SK-MEL-5 (cell line): ENCODE data around the gene LRRC75A. TPM values are rescaled to one million over a fixed set of nuclear protein-coding genes. Genes with fewer than 3 reads are reported as not detected.
"Not testable (repeated sequence)": the region's sequence is repeated elsewhere in the genome, so short reads cannot be mapped to it uniquely, and the experiment has no call there.

Experiments
- DNase-seq: peaks from one replicate; pipeline ENCODE4 v3.0.0-alpha.2; 2016; ENCODE audit warnings: low read depth, low spot score
- in situ Hi-C: cut with HindIII; loops from 2 replicates; pipeline ENCODE4 v1.10.0; 2016; ENCODE audit warnings: low sequenced_read_pairs, high pct_unique_total_duplicates, low pct_unique_long_range_greater_than_20kb
- total RNA-seq: library from RNA; depleted of rRNA; stranded (reverse); fragments of >200 nt; shearing (Covaris generic); gene quantifications from 2 replicates; pipeline ENCODE4 v1.2.3, GENCODE V29; 2014

The LRRC75A gene
- total RNA-seq, 1 experiment from 2014 or later, result 5.3 TPM

DNA sequence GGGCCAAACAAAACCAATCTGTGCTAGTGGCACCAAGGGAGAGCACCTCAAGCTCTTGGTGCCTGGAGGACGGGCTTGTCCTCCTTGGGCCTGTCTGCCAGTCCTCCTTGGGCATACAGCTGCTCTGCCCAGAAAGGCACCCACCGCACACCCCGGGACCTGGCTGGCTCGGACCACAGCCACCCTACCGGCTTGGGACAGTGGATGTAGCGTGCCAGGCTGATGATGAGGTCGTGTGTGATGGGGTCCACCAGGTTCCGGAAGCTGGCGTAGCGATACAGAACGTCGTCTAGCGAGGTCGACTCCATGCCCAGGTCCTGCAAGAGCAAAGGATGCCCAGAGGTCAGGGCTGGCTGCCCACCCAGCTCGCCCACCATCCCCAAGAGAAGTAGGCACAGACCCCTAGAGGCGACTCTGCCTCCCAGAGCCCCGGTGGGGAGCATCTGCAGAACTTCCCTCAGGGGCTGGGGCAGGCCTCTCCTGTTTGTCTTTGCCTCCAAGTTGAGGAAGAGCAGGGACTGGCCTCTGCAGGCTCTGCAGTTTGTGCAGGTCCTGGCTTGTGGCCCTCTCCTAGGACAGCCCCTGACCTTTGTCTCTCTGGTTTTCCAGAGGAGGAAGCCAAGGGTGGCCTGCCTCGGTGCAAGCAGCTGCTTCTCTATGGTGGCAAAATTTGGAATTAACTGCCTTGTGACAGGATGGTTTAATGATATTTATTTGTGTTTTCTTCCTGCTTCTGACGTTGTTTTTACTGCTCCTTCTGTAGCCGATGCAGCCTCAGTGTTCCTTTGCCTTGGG is 29.7 kb downstream of the LRRC75A start:
- in situ Hi-C loops, result no loop called here

DNA sequence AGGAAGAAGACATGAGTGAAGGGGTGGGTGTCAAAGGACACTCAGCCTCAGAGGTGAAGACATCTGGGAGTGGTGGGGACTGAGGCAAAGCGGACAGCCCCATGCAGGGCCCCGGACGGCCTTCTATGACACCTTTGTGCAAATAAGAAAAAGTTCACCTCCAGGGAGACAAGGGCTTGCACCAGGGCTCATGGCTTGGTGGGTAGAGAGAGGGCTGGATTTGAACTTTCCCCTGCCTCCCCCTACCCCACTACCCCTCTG is 30.5 kb downstream of the LRRC75A start:
- in situ Hi-C loops, result no loop called here
- no peak for DNase-seq

More for the DNA sequence above, 29.7 kb downstream of the LRRC75A start:
- no peak for DNase-seq

DNA sequence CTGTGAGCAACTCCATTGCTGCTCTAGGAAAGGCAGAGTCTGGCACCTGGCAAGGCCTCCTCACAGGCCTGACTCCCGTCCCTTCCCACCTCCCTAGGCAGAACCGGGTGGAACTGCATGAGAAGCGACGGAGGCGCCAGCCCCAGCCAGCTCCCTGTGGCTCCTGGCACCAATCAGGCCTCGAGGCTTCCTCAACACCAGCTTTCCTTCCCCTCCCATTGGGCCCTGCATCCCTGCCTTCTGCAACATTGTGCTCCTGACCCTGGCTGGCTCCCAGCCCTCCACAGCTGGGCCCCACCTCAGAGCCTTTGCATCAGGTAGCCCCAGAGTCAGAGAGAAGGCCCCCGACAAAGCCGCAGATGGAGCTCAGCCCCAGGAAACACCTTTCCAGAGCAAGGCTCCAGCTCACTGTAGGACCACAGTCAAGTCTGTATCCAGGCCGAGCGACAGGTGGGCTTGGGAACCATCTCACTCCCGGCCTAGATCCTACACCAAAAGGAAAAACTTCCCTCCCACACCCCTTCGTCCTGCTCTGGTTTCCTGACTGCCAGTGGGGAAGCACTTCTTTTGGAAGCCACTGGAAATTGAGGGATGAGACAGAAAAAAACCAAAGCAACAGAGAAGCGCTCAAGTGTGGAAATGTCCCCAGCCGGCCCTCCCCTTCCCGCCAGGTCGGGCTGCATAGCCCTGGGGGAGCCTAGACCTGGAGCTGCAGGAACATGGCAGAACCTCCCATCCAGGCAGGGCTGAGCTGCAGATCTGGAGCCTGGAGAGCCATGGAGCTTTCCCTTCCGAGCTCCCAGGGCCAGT is 31.0 kb downstream of the LRRC75A start:
- DNase-seq, result no peak
- in situ Hi-C loops, result no loop called here

DNA sequence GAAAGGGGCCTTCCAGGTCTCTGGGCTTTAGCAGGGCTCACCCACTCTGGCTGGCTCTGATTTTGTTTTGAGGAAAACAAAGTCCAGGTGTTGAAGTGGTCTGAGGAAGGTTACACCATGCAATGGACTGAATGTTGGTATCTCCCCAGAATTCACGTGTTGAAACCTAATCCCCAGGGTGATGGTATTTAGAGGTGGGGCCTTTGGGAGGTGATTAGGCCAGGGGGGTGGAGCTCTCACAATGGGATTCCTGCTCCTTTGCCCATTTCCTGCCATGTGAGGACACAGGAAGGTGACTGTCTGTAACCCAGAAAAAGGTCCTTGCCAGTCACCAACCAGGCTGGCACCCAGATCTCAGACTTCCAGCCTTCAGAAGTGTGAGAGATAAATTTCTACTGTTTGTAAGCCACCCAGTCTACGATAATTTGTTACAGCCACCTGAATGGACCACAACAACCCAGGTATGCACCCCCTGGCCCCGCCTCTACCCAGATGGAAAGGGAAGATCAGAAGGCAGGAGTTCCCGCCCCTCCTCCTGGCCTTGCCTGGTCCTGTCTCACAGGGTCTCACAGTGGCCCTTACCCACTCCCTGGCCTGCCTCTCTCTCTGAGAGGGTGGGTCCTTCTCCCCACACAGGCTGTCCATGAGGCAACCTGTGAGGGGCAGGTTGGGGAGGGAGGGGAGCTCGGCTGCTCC is 32.0 kb downstream of the LRRC75A start:
- no peak for DNase-seq
- in situ Hi-C loops, result no loop called here

DNA sequence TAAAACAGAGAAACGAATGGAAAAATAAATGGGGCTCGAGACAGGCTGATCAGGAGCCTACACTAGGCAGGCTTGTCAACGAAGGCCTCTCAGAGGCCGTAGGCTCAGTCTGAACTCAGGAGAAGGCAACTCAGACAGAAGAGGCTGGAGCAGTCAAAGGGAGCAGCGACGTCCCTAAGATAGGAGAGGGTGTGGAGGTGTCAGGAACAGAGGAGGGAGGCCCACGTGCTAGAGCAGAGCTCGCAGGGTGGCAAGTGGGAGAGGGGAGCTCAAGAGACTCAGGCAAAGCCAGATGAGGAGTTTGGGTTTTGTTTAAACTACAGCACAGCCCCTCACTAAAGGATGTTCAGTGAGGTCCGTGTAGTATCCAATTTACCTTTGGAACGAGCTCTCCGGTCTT is 32.7 kb downstream of the LRRC75A start:
- in situ Hi-C loops, result no loop called here
- DNase-seq, result no peak

DNA sequence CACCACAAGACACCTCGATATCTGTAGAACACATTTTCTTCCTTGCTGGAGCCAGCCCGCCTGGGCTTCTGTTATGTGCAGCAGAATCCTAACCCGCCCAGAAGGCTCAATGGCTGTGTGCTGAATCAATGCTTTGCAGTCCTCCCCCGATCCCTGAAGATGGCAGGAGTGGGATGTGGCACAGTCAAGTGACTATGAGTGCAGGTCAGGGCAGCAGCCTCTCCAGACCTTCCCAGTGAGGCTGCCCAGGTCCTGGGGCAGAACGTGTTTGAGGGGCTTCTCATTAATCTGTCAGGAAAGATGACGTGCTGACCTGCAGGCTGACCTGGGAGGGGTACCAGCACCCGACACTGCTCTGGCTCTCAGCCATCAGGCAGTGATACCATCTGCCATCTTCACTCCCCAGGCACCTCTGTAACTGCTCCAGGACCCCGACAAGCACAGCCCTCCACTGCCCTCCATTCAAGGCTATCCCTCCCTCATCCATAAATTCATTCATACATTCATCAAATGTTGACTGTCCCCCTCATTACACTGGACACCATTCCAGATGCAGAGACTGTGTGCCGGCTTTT is 35.2 kb downstream of the LRRC75A start:
- in situ Hi-C loops, result no loop called here
- peak; percentile 54 for DNase-seq

DNA sequence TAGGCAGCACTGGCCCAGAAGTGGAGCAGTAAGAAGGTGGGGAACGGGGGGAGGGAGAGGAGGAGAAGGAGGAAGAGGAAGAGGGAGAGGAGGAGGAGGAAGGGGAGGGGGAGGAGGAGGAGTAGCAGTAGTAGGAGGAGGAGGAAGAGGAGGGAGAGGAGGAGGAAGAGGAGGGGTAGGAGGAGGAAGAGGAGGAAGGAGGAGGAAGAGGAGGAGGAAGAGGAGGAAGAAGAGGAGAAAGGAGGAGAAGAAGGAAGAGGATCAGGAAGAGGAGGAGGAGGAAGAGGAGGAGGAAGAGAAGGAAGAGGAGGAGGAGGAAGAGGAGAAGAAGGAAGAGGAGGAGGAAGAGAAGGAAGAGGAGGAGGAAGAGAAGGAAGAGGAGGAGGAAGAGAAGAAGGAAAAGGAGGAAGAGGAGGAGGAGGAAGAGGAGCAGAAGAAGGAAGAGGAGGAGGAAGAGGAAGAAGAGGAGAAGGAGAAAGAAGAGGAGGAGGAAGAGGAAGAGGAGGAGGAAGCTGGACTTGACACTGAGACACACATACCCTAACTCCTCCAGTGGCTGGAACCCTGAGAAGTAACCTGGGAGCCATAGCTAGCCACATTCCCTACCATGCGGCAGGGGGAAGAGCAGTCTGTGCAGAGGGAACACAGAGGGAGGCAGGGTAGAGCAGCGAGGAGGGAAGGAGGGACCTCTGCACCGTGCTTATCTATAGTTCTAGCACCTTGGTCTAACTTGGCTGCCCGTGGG is 35.8 kb downstream of the LRRC75A start:
- in situ Hi-C loops, result no loop called here
- no peak for DNase-seq

DNA sequence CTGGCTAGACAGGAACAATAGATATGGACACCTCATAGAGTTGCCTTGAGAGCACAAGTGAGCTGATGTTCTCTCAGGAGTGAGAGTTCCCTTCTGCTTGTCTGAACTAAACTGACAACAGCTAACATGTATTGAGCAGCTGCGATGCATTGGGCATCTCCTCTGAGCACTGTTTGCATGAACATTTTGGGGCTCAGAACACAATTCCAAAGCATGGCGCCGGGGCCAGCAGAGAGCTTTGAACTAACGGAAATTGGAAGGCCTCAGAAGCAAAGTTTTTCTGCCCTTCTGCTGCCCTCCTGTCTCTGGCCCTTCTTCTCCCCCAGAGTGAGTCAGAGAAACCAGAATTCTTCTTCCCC is 38.5 kb downstream of the LRRC75A start:
- DNase-seq, result no peak
- in situ Hi-C loops, result no loop called here

DNA sequence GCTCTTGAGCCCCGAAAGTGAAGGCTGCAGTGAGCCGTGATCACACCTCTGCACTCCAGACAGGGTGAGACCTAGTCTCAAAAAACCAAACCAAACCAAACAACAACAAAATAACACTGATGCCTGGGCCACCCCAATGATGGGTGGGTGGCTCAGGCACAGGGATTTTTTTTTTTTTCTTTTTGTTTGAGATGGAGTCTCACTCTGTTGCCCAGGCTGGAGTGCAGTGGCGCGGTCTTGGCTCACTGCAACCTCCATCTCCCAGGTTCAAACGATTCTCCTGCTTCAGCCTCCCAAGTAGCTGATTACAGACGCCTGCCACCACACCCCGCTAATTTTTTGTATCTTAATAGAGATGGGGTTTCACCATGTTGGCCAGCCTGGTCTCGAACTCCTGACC is 39.7 kb downstream of the LRRC75A start:
- DNase-seq, in situ Hi-C loops: not testable (repeated sequence)

DNA sequence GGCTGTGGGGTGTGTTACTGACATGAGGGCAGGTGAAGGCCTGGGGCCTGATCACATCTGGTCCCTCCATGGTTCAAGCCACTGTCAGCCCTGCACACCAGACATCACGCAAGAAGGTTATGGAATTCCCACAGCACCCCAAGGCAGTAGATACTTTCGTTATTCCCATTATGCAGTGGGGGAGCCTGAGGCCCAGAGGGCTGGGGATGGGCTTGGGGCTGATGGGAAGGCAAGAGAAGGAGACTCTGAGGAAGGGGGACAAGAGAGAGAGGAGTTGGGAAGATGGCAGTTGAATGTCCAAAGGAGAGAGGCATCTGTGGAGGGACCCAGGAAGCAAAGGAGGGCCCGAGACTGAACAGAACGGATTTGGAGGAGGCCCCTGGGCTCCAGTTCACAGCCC is 42.0 kb downstream of the LRRC75A start:
- in situ Hi-C loops, result no loop called here

DNA sequence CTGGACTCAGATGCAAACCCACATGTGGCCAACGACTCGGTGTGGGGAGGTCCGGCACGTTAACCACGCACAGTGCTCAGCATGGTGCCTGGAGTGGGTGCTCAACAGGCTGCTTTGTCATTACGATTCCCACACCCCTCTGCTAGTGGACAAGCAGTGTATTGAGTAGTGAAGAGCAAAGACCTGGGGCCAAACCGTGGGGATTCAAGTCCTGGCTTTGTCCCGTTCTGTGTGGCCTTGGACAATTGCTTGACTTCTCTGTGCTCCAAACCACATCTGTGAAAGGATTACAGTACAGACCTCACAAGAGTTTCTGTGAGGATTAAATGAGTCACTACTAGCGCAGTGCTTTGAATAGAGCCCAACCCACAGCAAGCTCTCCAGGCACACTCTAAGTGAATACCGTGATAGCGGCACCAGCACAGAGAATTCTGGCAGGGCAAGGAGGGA is 42.8 kb downstream of the LRRC75A start:
- DNase-seq, result peak; percentile 94
- in situ Hi-C loops, result no loop called here

More for the DNA sequence above, 42.0 kb downstream of the LRRC75A start:
- no peak for DNase-seq

DNA sequence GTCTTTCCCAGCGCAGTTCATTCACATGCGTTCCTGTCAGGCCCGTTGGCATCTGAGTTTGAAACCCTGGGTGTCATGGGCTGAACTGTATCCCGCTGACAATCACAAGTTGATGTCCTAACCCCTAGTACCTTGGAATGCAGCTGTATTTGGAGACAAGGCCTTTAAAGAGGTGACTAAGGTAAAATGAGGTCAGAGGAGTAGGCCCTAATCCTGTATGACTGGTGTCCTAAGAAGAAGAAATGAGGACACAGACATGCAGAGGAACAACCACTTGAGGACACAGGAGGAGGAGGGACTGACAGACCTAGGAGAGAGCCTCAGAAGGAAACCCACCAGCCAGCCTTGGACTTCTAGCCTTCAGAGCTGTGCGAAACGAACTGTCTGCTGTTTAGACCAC is 43.5 kb downstream of the LRRC75A start:
- no peak for DNase-seq
- in situ Hi-C loops, result no loop called here

DNA sequence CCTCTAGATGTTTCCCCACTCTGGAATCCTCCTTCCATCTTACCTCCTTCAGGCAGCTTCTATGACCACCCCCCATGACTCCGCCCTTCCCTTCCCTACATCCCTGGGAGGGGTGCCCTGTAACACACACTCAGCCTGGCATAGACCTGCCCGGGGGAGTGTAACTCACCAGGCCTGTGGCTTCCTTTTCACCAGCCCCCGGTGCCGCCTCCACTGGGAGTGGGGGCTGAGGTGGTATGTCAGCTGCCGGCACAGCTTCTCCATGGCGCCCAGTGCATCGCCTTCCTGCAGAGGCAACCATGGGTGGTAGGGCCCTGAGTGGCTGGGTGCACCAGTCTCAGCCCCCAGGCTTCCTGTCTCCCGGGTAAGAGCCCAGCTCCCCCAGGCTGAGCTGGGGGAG is 44.3 kb downstream of the LRRC75A start:
- DNase-seq, result no peak
- in situ Hi-C loops, result no loop called here

DNA sequence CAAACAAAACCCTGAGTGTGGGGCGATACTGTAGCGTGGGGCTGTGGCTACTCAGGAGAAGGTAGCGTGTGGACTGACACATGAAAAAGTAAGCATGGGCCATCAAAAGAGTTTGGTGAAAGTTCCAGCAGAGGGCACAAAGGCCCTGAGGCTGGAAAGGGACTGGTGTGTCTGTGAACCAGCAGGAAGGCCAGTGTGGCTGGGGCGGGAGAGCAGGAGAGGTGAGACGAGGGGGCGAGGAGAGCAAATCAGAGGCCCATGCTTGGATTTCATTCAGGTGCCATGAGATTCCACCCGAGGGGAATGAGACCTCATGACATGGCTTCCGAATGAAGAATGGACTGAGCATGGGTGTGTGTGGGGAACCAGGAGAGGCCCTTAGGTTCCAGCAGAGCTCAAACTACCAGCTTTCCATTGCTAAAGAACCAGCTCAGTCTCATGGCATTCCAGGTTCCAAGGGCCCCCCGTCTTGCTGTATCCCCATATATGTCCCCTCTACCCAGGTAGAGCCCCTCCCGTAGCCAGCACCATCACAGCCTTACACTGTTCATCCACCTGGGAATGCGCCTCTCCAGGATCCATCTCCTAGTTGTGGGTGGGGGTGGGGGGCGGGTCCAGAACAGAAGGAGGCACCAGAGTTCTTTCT is 45.5 kb downstream of the LRRC75A start:
- in situ Hi-C loops, result no loop called here
- peak; percentile 49 for DNase-seq

DNA sequence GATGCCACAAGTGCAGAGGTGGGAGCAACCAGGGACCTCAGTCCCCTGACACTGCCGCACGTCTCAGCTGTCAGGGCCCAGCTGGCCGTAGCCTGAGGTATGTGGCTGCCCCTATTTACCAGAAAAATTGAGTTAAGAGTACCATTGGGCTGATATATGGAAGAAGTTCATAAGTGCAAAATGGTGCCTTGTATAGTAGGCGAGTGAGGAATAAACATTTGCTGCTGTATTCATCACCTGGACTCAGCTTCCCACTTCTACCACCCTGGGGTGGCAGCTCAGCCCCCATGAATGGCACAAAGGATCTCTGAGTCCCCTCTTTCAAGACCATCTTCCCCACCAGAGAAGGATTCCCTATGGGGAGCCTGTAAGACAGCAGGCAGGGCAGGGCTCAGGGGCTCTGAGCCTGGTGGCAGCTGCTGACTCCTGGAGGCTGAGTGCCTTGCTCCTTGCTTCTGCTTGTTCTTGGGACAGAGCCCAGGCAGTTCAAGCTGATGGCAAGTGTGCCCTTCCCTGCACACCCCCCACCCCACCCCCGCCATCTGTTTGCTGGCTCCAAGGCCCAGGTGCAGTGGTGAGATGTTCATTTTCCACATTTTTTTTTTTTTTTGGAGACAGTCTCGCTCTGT is 47.6 kb downstream of the LRRC75A start:
- in situ Hi-C loops, result no loop called here
- DNase-seq, result peak; percentile 32

DNA sequence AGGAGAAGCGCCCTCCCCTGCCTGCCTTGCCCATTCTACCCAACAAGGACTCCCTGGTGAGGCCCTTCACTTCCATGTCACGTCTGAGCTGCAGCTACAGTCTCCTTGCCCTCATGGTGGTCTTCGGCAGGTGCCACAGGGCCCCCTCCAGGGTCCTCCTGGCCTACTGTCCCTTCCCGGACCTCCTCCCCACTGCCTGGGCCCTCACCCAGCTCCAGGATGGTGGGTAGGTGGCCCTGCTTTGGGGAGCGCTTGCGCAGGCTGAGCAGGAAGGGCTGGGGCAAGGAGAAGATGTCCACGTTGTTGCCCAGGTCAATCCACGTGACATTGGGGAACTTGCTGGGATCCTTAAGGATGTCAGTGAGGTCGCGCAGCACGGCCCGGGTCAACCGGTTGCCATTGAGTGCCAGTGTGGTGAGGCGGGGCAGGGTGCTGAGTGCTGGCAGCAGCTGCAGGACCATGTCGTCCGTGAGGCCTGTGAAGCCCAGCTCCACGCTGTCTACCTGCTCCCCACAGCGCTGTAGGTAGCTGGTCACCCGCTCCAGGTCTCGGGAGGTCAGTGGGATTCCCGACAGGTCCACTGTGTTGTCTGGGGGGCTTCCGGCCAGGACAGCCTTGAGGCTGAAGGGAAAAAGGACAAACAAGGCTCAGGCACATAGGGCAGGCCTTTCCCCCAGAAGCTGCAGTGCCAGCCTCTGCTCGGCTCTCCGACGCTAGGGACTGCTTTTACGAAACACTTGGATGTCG is 48.3 kb downstream of the LRRC75A start:
- no peak for DNase-seq
- in situ Hi-C loops, result no loop called here
